DMS153 (cell line): Measurements from ENCODE around the gene GSTO1.

ENCODE experiments used
- DNase-seq: peaks from one replicate; lab custom pipeline; 2025; lab: John Stamatoyannopoulos, UW

Gene GSTO1

DNA sequence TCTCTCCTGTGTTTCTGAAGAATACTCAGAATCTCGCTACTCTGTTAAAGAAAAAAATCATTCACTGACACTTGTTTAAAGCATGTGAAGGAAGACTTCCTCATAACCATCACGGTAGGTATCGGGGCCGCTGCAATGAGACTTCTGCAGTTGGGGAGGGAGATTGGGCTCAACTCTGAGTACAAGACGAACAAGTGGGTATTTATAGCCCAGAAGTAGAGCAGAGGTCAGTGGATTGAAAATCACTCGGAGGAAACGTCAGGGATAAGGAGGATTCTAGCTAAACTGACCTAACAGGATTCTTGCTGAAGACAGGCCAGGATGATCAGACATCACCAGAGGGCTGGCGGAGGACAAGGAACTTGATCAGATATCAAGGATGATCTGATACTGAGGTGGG, 50.2 kb downstream of the GSTO1 start:
- no peak for DNase-seq

DNA sequence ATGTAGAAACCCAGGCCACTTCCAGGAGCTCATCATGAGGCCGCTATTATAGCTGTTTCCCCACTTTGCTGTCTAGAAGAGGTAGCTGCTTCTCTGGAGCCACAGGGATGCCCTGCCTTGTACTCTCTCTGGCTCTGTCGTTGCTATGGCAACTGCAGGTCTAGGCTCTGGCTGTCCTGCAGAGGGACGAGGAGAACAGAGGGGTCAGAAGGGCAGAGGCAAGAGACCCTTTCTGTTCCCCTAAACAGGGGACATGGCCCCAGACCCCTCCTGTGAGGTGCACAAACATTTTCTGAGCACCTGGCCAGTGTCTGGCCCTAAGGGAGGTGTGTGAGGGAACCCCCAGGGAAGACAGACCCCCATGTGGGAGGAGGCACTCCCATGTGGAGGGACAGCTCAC, 52.2 kb downstream of the GSTO1 start:
- no peak for DNase-seq

DNA sequence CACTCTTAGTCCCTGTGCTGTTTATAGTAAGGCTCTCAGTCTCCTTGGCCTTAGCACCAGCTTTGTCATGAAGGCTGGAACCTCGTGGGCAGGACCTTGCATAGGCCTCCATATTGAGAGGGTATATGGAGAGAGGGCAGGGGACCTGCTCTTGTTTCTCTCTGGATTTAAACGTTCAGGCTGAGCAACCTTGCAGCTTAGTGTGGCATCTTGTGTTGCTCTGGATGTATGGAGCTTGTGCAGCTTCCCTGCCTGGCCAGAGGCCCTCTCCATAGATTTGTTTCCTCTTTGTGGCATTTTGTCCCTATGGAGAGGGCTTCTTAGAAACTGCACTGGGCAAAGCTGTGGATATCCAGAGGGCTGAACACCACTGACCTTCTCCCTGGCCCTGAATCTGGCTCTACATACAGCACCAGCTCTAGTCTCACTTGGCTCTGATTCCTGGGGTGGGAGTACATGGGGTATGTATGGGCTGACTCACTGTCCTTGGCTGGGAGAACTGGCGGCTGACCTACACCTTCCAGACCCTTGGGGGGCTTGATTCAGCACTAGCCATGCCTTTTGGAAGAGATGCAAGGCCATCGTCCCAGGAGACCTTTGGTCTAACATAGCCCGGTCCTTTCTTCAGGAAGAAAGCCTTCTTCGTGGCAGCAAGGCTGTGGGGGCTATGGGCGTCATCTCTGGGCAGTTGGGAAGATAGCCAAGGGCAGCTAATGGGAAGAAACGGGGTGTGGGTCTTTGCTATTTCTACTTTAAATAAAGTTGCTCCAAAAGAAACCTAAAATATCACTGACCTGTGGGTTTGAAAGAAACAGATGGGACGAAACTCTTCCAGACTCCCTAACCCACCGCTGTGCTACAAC, 53.1 kb downstream of the GSTO1 start:
- DNase-seq: no peak

DNA sequence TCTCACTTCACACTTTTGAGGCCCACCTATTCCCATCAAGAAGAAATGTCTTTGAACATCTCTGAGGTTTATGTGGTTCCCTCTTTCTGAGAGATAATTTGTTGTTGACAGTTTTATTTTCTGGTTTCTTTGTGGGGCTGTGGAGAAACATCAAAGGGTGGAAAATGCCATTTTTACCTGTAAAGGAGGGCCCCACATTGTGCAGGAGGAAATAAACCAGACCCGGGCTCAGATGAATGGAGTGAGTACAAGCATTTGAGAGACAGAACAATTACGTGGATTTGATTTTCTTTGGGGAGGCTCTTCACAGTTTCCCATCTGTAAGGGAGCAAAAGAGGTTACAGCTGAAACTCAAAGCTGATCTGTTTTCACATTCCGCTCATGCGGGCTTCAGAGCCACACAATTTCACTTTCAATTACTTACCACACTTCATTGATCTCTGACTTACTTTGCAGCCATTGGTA, 53.8 kb downstream of the GSTO1 start:
- DNase-seq: no peak

DNA sequence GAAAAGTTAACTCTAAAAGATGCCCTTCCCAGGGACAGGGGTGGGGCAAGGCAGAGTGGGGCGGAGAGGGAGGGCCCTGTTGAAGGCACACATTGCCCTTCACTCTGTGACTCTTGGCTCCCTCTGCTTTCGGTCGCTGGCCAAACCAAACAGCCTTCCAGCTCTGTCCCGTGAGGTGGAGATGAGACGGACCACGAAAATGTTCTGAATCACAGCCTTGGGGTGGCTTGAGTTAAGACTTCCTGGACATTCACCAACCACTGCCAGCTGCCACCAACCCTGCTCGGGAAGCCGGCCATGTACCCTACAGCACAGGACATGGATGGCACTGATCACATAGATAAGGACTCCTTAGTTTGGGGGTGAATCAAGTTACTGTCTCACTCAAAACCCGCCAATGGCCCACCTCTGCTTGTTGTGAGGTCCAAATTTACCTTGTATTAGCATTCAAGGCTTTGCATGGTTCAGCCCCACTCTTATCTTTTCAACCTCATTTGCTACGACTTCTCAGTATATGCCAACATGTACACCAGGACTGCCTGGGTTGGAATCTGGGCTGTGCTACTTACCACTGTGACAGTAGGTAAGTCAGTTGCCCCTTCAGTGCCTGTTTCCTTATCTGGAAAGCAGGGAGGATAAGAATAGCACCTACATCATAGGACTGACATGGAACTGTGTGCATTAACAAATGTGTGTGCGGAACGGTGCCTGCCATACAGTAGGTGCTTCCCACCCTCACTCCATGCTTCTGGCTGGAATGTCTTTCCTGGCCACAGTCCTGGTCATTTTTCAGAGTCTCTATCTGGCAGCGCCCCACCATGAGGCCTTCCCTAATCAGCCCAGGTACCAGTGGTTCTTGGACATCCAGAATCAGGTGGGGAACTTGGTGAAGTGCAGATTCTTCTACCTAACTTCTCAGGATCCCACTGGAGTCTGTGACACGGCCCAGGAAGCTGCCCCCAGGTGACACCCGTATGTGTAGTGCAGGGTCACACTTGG, 55.6 kb downstream of the GSTO1 start:
- no peak for DNase-seq

DNA sequence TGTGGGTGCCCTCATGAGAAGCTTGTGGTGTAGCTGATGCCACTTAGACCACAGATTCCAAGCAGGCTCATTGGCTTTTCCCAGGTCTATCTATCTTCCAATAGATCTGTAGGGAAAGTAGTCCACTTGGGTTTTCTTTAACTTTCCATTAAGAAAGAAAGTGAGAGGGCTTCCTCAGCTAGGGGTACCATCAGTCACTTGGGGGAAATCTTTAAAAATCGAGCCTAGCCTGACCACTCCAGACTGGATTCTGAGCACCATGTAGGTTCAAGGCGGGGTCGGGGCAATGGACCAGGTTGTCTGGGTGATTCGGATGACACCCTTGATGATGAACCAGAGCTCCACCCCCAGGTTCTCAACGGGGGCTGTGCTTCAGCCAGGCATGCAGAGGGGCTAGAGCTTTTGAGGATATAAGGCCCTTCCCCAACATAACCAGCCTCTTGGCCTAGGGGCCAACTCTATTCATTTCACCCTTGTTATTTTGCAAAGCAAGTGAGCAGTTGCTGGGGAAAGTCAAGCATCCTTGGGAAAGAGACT, 56.6 kb downstream of the GSTO1 start:
- DNase-seq: no peak

DNA sequence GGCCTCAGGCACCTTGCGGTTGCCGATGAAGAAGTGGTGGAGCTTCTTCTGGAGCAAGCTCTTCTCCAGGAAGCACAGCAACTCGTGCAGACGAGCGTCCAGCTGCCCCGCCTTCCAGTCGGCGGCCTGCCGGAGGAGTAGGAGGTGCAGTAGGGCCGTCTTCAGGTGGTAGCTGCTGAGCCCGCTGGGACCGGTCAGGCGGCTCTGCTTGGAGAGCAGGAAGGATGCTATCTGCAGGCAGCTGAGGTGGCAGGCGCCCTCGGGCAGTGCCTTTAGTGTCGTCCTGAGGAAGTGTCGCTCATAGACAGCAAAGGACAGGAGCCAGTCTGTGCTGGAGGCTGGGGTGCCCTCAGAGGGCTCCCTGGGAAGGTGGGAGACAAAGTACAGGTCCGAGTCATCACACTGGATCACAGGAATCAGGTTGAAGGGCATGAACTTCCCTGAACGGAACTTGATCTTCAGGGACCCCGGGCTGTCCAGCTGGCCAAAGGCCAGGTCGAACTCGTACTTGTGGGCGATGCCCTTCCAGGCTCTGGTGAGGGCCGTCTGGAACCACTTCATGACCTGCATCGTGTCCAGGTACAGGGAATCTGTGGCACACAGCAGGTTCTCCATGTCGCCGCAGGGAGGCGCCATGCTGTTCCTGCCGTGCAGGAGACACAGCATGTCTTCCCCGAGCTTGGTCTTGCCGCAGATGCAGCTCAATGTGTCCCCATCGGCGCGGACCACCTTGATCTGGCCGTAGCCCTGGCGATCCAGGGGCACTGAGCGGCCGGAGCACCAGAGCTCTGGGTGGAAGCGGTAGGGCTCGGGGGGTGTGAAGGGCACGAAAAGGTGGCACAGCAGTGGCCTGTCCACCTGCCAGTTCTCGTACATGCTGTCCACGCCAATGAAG, 60.1 kb downstream of the GSTO1 start:
- DNase-seq: no peak

DNA sequence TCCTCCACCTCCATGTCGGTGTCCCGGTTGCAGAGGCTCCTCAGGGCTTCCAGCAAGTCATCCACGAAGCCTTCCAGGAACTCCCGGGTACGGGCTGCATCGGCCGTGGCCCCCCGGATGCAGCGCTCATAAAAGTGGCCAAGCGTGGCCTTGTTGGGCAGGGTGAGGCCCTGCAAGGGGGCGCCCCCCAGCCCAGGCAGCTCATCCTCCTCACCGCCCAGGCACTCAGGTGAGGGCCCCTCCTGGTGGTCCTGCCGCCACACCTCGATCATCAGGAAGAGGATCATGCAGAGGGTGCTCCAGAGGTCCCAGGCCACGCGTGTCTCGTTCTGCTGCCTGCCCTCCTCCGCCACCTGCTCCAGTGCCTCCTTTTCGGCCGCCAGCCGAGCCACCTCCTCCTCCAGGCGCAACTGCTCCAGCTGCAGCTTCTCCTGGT, 60.8 kb downstream of the GSTO1 start:
- DNase-seq: no peak

DNA sequence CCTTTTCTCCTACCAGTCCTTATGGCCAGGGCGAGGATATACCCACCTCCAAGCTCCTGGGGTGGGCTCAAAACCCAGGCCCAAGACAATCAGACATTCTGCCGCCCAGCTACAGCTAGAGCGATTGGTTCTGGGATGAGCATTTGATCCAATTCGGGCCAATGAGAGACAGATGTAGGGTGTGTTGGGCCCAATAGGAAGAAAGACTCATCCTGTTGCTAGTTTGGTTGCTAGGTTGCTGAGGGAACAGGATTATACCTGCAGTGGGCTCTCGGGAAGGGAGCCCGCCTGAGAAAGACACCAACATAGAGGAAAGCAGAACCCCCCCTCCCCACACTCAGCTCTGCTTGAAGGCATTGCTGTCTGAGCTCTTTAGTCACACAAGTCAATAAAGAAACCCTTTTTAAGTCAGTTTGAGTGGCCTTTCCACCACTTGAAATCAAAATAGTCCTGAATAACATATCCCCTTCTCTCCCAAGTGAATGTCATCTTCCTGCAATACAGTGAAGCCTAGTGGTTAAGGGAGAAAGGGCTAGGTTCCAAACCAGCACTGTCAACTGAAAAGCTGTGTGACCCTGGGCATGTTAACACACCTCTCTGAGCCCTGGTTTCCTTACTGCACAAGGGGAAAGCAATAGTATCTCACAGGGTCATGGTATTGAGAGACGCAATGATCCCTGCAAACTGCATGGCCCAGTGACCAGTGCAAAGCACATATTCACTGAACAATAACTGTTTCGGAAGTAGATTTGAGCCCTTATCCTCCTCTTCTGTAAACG, 61.8 kb downstream of the GSTO1 start:
- DNase-seq: no peak
